Measurements from ENCODE around the gene LCMT2.
"Not testable (repeated sequence)": the region's sequence is repeated elsewhere in the genome, so short reads cannot be mapped to it uniquely, and the experiment has no call there.

The LCMT2 gene

GRCh38 chr15:43299884-43300283 is 30.5 kb downstream of the LCMT2 start:
- ChIA-PET CTCF (no interaction called here), POLR2A (no interaction called here)
- DNase-seq (ENCODE audit: extremely low spot score) = no peak
- TF ChIP-seq ELF4 (IDR thresholded peaks at IDR 0.05) (no peak), HDGF (IDR thresholded peaks at IDR 0.05; ENCODE audit: borderline replicate concordance) (no peak), NFRKB (IDR thresholded peaks at IDR 0.05) (no peak), FOXA1 (IDR thresholded peaks at IDR 0.05) (no peak), BHLHE40 (IDR thresholded peaks at IDR 0.05; ENCODE audit: borderline replicate concordance) (no peak), PKNOX1 (IDR thresholded peaks at IDR 0.05) (no peak), SUZ12 (IDR thresholded peaks at IDR 0.05) (no peak), CTBP1 (IDR thresholded peaks at IDR 0.05; ENCODE audit: borderline replicate concordance) (no peak), FOXM1 (IDR thresholded peaks at IDR 0.05; ENCODE audit: borderline replicate concordance) (no peak), SP1 (IDR thresholded peaks at IDR 0.05) (no peak), ARNT (IDR thresholded peaks at IDR 0.05) (no peak)

GRCh38 chr15:43299411-43299810 is 31.0 kb downstream of the LCMT2 start:
- ChIA-PET CTCF (no interaction called here), POLR2A (no interaction called here)
- no peak for DNase-seq (ENCODE audit: extremely low spot score)
- no peak for TF ChIP-seq LEF1 (IDR thresholded peaks at IDR 0.05; ENCODE audit: borderline replicate concordance)
- no peak for TF ChIP-seq L3MBTL2 (conservative IDR thresholded peaks at IDR 0.05)
- no peak for TF ChIP-seq FOXA1 (IDR thresholded peaks at IDR 0.05)
- TF ChIP-seq PKNOX1 (IDR thresholded peaks at IDR 0.05) = no peak

- TF ChIP-seq ARNT (IDR thresholded peaks at IDR 0.05) = no peak
- CTCF ChIA-PET = no interaction called here
- POLR2A ChIA-PET = no interaction called here
- no peak for DNase-seq (ENCODE audit: extremely low spot score)
Measured at GRCh38 chr15:43294091-43294706, 36.2 kb downstream of the LCMT2 start.

GRCh38 chr15:43293432-43293831 is 36.9 kb downstream of the LCMT2 start:
- ChIA-PET POLR2A (no interaction called here), CTCF (no interaction called here)
- DNase-seq (ENCODE audit: extremely low spot score) = no peak
- TF ChIP-seq SUZ12 (IDR thresholded peaks at IDR 0.05) = no peak
- no peak for TF ChIP-seq ELF4 (IDR thresholded peaks at IDR 0.05)
- no peak for TF ChIP-seq FOXM1 (IDR thresholded peaks at IDR 0.05; ENCODE audit: borderline replicate concordance)
- TF ChIP-seq ARNT (IDR thresholded peaks at IDR 0.05) = no peak
- TF ChIP-seq PKNOX1 (IDR thresholded peaks at IDR 0.05) = no peak
- TF ChIP-seq NFRKB (IDR thresholded peaks at IDR 0.05) = no peak
- no peak for TF ChIP-seq FOXK2 (IDR thresholded peaks at IDR 0.05)
- no peak for TF ChIP-seq LEF1 (IDR thresholded peaks at IDR 0.05; ENCODE audit: borderline replicate concordance)
- TF ChIP-seq SP1 (IDR thresholded peaks at IDR 0.05) = no peak
- no peak for TF ChIP-seq L3MBTL2 (conservative IDR thresholded peaks at IDR 0.05)
- no peak for TF ChIP-seq TARDBP (IDR thresholded peaks at IDR 0.05)
- no peak for TF ChIP-seq ZNF384 (IDR thresholded peaks at IDR 0.05)
- no peak for TF ChIP-seq HDGF (IDR thresholded peaks at IDR 0.05; ENCODE audit: borderline replicate concordance)
- TF ChIP-seq FOXA1 (IDR thresholded peaks at IDR 0.05) = no peak
- TF ChIP-seq BHLHE40 (IDR thresholded peaks at IDR 0.05; ENCODE audit: borderline replicate concordance) = no peak
- no peak for TF ChIP-seq CTBP1 (IDR thresholded peaks at IDR 0.05; ENCODE audit: borderline replicate concordance)

GRCh38 chr15:43292375-43293078 is 37.8 kb downstream of the LCMT2 start:
- ChIA-PET CTCF (no interaction called here), POLR2A (no interaction called here)
- DNase-seq (ENCODE audit: extremely low spot score) = no peak
- TF ChIP-seq SP1 (IDR thresholded peaks at IDR 0.05) (no peak), HDGF (IDR thresholded peaks at IDR 0.05; ENCODE audit: borderline replicate concordance) (no peak), FOXM1 (IDR thresholded peaks at IDR 0.05; ENCODE audit: borderline replicate concordance) (no peak), L3MBTL2 (conservative IDR thresholded peaks at IDR 0.05) (no peak), FOXA1 (IDR thresholded peaks at IDR 0.05) (no peak), BHLHE40 (IDR thresholded peaks at IDR 0.05; ENCODE audit: borderline replicate concordance) (no peak)

GRCh38 chr15:43289656-43290055 is 40.7 kb downstream of the LCMT2 start:
- POLR2A ChIA-PET; DNase-seq (ENCODE audit: extremely low spot score); CTCF ChIA-PET: not testable (repeated sequence)

- ChIA-PET POLR2A (no interaction called here), CTCF (interaction anchor here (3.3 kb wide), 1 partner anchor 62 kb away, joined by 26 read pairs; no protein-coding TSS in a partner anchor)
- TF ChIP-seq FOXA1 (IDR thresholded peaks at IDR 0.05) (no peak), CTBP1 (IDR thresholded peaks at IDR 0.05; ENCODE audit: borderline replicate concordance) (no peak), NFRKB (IDR thresholded peaks at IDR 0.05) (no peak), ELF4 (IDR thresholded peaks at IDR 0.05) (no peak), BHLHE40 (IDR thresholded peaks at IDR 0.05; ENCODE audit: borderline replicate concordance) (no peak), FOXK2 (IDR thresholded peaks at IDR 0.05) (no peak), LEF1 (IDR thresholded peaks at IDR 0.05; ENCODE audit: borderline replicate concordance) (no peak)
- DNase-seq (ENCODE audit: extremely low spot score) = no peak
Measured at GRCh38 chr15:43287254-43287653, 43.1 kb downstream of the LCMT2 start.

All from HEK293T (cell line).